ENCODE data around the gene PPM1H.
"Not testable (repeated sequence)": the region's sequence is repeated elsewhere in the genome, so short reads cannot be mapped to it uniquely, and the experiment has no call there.

DNA sequence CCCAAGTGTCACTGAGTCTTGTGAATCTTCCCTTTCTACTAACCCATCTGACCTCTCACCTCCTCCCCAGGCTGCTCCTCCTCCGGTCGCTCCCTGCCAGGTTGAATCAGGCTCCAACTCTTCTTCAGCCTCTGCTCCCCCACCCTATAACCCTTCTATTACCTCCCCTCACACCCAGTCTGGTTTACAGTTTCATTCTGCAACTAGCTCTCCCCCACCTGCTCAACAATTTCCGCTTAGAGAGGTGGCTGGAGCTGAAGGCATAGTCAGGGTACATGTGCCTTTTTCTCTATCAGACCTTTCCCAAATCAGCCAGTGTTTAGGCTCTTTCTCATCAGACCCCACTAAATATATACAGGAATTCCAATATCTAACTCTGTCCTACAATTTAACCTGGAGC is 174.6 kb downstream of the PPM1H start:
- TF ChIP-seq EZH2 (IDR thresholded peaks at IDR 0.05); POLR2AphosphoS5 (IDR thresholded peaks at IDR 0.05; ENCODE audit: borderline replicate concordance, low read depth, low read length): not testable (repeated sequence)

Data from SK-N-MC (cell line).